AG04450 (cell line): ENCODE results near the gene PRRX1. TPM values are rescaled to one million over a fixed set of nuclear protein-coding genes. Genes with fewer than 3 reads are reported as not detected.

Experiments
- CTCF ChIA-PET: fragments of 300-600, 350-600 bp; formaldehyde crosslinking; extraction: SDS; loops from one replicate; lab custom pipeline; 2022; ENCODE audit warnings: antibody characterized with exemption, inconsistent platforms; lab: Charles Lee
- POLR2A ChIA-PET: fragments of 350-600 bp; formaldehyde crosslinking; extraction: SDS; loops from one replicate; lab custom pipeline; 2021; ENCODE audit warnings: antibody characterized with exemption, inconsistent platforms; lab: Yijun Ruan, JAX
- DNase-seq: peaks from one replicate; pipeline ENCODE4 v3.0.0-alpha.2; 2011; ENCODE audit warnings: low read depth, low spot score
- H3K27ac ChIP-seq: one replicate; pipeline ENCODE4 v1.5.1; 2012; ENCODE audit warnings: low read depth, low read length, control low read depth
- H3K27me3 ChIP-seq: one replicate; pipeline ENCODE4 v1.6.0; 2012; ENCODE audit warnings: low read length; ENCODE audit not compliant: control insufficient read depth, insufficient read depth
- H3K4me3 ChIP-seq: 2 replicates; pipeline ENCODE4 v1.5.1; 2011; ENCODE audit warnings: mild to moderate bottlenecking, low read depth, low read length, control low read depth
- H3K9me3 ChIP-seq: 2 replicates; pipeline ENCODE4 v1.5.1; 2012; ENCODE audit warnings: low read length; ENCODE audit not compliant: control insufficient read depth, insufficient read depth
- polyA plus RNA-seq: library from polyadenylated mRNA; depleted of rRNA; stranded (reverse); fragments of >200 nt; gene quantifications from 2 replicates; pipeline ENCODE4 v1.2.3, GENCODE V29; 2011
- TF ChIP-seq, protein P1 (sequence below): IDR thresholded peaks from 2 replicates; pipeline ENCODE4 v1.5.1; 2011; ENCODE audit warnings: low read depth, low read length, control low read depth, inconsistent platforms

The PRRX1 gene
- polyA plus RNA-seq, 1 experiment: 107 TPM

DNA sequence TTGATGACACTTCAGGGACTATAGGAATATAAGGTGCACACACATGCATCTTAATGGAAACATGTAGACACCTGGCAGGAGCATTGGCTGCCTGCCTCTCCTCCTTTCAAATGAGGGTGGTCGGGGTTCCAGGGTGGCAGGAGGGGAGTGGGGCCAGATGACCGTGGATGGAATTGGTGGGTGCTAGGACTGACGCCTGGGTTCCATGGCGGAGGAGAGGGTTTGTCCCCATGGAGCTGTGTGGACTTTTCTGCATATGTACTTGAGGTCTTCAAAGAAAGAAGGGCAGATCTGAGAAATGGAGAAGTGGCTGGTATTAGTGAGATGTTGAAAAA is 7.7 kb downstream of the PRRX1 start:
- no peak for DNase-seq
- Histone ChIP-seq H3K27ac (no peak overlapping the region), H3K4me3 (no peak overlapping the region), H3K27me3 (no peaks in the 10 kb centered on the region), H3K9me3 (peaks cover 12% of the 10 kb centered on the region)
- POLR2A ChIA-PET: no interaction called here
- CTCF ChIA-PET: interaction anchor here (1.1 to 2.2 kb wide), 3 partner anchors 17 to 62 kb away, joined by 3 to 7 read pairs (median 5); no protein-coding TSS in a partner anchor
- TF ChIP-seq, protein P1, sequence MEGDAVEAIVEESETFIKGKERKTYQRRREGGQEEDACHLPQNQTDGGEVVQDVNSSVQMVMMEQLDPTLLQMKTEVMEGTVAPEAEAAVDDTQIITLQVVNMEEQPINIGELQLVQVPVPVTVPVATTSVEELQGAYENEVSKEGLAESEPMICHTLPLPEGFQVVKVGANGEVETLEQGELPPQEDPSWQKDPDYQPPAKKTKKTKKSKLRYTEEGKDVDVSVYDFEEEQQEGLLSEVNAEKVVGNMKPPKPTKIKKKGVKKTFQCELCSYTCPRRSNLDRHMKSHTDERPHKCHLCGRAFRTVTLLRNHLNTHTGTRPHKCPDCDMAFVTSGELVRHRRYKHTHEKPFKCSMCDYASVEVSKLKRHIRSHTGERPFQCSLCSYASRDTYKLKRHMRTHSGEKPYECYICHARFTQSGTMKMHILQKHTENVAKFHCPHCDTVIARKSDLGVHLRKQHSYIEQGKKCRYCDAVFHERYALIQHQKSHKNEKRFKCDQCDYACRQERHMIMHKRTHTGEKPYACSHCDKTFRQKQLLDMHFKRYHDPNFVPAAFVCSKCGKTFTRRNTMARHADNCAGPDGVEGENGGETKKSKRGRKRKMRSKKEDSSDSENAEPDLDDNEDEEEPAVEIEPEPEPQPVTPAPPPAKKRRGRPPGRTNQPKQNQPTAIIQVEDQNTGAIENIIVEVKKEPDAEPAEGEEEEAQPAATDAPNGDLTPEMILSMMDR: no peak

DNA sequence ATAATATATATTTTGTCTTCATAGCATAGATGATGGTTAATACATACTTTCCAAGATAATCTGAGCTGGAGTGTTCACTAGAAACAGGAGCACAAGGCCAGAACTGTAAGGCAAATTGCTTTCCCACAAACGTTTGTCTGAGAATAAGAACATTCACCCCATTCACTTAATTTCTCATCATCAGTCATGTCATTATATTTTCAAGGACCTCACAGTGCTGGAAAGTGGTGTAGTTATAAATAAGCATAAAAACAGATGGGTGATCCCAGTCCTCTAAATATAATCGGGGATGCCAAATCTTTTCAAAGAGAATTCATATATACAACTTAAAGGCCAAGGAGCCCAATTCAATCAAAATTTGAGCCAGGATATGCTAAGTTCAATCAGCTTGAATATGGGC is 8.4 kb downstream of the PRRX1 start:
- ChIA-PET POLR2A (no interaction called here), CTCF (interaction anchor here (0.6 to 2.2 kb wide), 8 partner anchors 9 to 743 kb away, joined by 3 to 7 read pairs (median 4); partner anchors contain the start of gene PRRX1)
- no peak for DNase-seq
- TF ChIP-seq, protein P1: no peak
- H3K27me3 ChIP-seq: no peaks in the 10 kb centered on the region
- no peak overlapping the region for H3K27ac ChIP-seq
- no peak overlapping the region for H3K4me3 ChIP-seq
- H3K9me3 ChIP-seq: peaks cover 7% of the 10 kb centered on the region; the same call in 1 of the 2 replicates

DNA sequence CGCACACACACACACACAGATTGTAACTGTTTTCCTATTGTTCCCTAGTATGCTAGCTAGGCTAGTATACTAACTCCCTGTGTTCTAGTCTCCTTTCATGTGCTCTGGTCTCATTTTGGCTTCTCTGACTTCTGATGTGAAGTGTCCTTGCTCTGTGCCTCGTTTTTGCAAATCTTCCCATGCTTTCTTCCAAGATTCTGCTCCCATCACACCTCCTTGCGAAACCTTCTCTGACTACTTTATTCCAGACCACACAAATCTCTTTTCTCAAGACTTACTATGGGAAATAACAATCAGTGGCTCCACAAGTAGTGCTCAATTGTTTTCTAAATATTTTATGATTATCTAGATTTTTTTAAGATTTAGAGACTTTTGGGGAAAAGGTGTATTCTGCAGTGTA is 10.3 kb downstream of the PRRX1 start:
- Histone ChIP-seq H3K27me3 (no peaks in the 10 kb centered on the region), H3K27ac (no peak overlapping the region), H3K9me3 (peaks cover 4% of the 10 kb centered on the region; the same call in 1 of the 2 replicates), H3K4me3 (no peak overlapping the region)
- CTCF ChIA-PET: interaction anchor here (0.7 to 2.8 kb wide), 4 partner anchors 15 to 600 kb away, joined by 3 to 24 read pairs (median 4); partner anchors contain the start of gene KIFAP3
- POLR2A ChIA-PET: interaction anchor here (0.7 kb wide), 1 partner anchor 22 kb away, joined by 3 read pairs; no protein-coding TSS in a partner anchor
- no peak for DNase-seq
- TF ChIP-seq, protein P1: no peak

DNA sequence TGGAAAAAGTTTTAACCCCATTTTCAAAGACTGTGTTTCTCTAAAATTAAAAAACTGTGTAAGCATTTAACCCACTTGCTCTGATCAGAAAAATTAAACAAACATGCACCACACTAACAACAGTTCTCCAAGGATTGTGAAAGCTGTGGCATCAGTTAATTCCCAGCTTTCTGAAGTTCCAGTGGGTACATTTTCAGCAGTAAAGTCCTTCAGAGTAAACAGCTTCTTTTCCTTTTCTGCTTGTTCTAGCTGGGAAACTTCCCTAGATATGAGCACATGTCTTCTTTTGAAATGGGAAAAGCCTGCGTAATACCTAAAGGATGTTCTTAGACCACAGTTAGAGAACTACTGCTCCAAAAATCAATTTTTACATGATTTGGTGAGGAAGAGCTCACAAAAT is 11.1 kb downstream of the PRRX1 start:
- no peak overlapping the region for H3K27ac ChIP-seq
- peaks cover 2% of the 10 kb centered on the region; the same call in 1 of the 2 replicates for H3K9me3 ChIP-seq
- TF ChIP-seq, protein P1: no peak
- no peak overlapping the region for H3K4me3 ChIP-seq
- no peaks in the 10 kb centered on the region for H3K27me3 ChIP-seq
- DNase-seq: no peak
- CTCF ChIA-PET: interaction anchor here (0.5 to 2.8 kb wide), 9 partner anchors 14 to 601 kb away, joined by 3 to 24 read pairs (median 3); partner anchors contain the start of gene KIFAP3
- POLR2A ChIA-PET: interaction anchor here (0.7 kb wide), 1 partner anchor 21 kb away, joined by 3 read pairs; no protein-coding TSS in a partner anchor

DNA sequence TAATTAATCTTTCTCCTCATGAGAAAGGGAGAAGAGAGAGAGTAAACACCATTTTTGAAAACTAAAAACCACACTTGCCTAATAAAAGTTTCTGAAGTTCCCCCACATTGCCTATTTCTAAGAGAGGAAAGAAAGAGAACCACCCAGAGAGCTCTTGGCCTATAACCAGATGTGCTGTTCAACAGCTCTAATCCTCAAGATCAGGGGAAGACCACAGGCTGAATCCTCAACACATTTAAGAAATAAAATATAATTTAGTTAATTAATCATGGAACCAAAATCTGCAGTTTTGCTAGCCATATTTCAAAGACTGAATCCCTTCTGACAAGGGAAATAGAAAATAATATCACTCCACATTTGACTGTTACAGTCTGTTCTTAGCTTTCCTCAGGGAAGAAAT is 11.9 kb downstream of the PRRX1 start:
- H3K27me3 ChIP-seq: no peaks in the 10 kb centered on the region
- peaks cover 2% of the 10 kb centered on the region; the same call in 1 of the 2 replicates for H3K9me3 ChIP-seq
- no peak for DNase-seq
- no peak overlapping the region for H3K27ac ChIP-seq
- ChIA-PET POLR2A (no interaction called here), CTCF (interaction anchor here (0.5 to 2.8 kb wide), 8 partner anchors 14 to 748 kb away, joined by 3 to 24 read pairs (median 4); partner anchors contain the start of gene KIFAP3)
- no peak overlapping the region for H3K4me3 ChIP-seq
- TF ChIP-seq, protein P1: no peak
